Vagina (tissue), 2 donors: ENCODE results near the gene SDCCAG8. TPM values are rescaled to one million over a fixed set of nuclear protein-coding genes. Genes with fewer than 3 reads are reported as not detected.
"Not testable (repeated sequence)": the region's sequence is repeated elsewhere in the genome, so short reads cannot be mapped to it uniquely, and the experiment has no call there.

Experiments used
- DNase-seq, 2 donors: peaks; one replicate each; pipeline ENCODE4 v3.0.0-alpha.2; 2017; ENCODE audit errors: extremely low spot score in 2 of 2
- H3K27ac ChIP-seq: fragments of 200-600 bp; sonication (generic); one replicate; pipeline ENCODE4 v1.5.1; 2019
- H3K27me3 ChIP-seq: fragments of 200-600 bp; sonication (generic); one replicate; pipeline ENCODE4 v1.5.1; 2019
- H3K36me3 ChIP-seq, 2 donors: fragments of 200-600 bp; sonication (generic); one replicate each; pipeline ENCODE4 v1.5.1; 2017 to 2019
- H3K4me1 ChIP-seq: fragments of 200-600 bp; sonication (generic); one replicate; pipeline ENCODE4 v1.5.1; 2019
- H3K4me3 ChIP-seq, 2 donors: fragments of 200-600 bp; sonication (generic); 1 replicate in 1 of 2; 2 replicates in 1 of 2; pipeline ENCODE4 v1.5.1; 2016 to 2019
- H3K9me3 ChIP-seq: fragments of 200-600 bp; sonication (generic); one replicate; pipeline ENCODE4 v1.5.1; 2019
- POLR2A ChIP-seq, 2 donors: fragments of 450-650 bp; IDR thresholded peaks; one replicate each; pipeline ENCODE4 v1.6.1; 2017; ENCODE audit warnings: antibody characterized with exemption in 2 of 2, mild to moderate bottlenecking in 2 of 2, moderate library complexity in 2 of 2
- POLR2AphosphoS5 ChIP-seq, 2 donors: sonication (generic); formaldehyde crosslinking; IDR thresholded peaks; one replicate each; pipeline ENCODE4 v1.9.0; 2017; ENCODE audit warnings: antibody characterized with exemption in 2 of 2, mild to moderate bottlenecking in 2 of 2, low read depth in 1 of 2; ENCODE audit not compliant: insufficient read depth in 1 of 2
- intact Hi-C: fragments of 100-400 bp; cut with DNase I; formaldehyde crosslinking; loops from one replicate; pipeline ENCODE4 v1.15.1; 2023
- total RNA-seq: library from RNA; depleted of rRNA; stranded (reverse); fragments of >200 nt; gene quantifications from one replicate; pipeline ENCODE4 v1.2.3, GENCODE V29; 2016
- TF ChIP-seq, protein P1 (sequence below), 3 experiments: fragments of 450-650 bp in 2 of 3; fragments of 200-600 bp in 1 of 3; sonication (generic) in 1 of 3; IDR thresholded peaks; one replicate each; pipeline ENCODE4 v1.5.1; 2017 to 2019; ENCODE audit warnings: antibody characterized with exemption in 3 of 3, mild to moderate bottlenecking in 2 of 3, moderate library complexity in 2 of 3

The SDCCAG8 gene
- total RNA-seq, 1 donor from 2014 or later = 31.2 TPM

DNA sequence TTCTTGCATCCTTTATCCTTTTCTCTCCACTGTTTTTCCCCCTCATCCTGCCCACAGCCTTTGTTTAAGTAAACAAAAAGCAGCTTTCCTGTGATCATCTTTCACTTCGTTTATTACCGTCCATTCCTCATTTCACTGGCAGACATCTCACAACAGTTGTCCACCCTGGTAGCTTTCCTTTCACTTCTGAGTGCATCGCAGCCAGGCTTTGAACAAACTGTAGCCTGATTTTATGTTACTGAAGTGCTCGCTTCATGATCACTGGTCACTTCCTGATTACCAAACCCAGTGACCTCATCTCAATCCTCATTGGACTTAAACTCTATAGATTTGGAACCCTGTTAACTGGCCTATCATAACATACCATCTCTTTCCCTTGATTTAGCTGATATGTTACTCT lies 67.7 kb downstream of the SDCCAG8 start:
- intact Hi-C loops = no loop called here
- Histone ChIP-seq H3K4me3 (no peak overlapping the region), H3K9me3 (no peaks in the 10 kb centered on the region), H3K27ac (no peak overlapping the region), H3K27me3 (no peaks in the 10 kb centered on the region), H3K4me1 (no peaks in the 10 kb centered on the region), H3K36me3 (no peaks in the 10 kb centered on the region)
- DNase-seq = no peak
- TF ChIP-seq, protein P1, sequence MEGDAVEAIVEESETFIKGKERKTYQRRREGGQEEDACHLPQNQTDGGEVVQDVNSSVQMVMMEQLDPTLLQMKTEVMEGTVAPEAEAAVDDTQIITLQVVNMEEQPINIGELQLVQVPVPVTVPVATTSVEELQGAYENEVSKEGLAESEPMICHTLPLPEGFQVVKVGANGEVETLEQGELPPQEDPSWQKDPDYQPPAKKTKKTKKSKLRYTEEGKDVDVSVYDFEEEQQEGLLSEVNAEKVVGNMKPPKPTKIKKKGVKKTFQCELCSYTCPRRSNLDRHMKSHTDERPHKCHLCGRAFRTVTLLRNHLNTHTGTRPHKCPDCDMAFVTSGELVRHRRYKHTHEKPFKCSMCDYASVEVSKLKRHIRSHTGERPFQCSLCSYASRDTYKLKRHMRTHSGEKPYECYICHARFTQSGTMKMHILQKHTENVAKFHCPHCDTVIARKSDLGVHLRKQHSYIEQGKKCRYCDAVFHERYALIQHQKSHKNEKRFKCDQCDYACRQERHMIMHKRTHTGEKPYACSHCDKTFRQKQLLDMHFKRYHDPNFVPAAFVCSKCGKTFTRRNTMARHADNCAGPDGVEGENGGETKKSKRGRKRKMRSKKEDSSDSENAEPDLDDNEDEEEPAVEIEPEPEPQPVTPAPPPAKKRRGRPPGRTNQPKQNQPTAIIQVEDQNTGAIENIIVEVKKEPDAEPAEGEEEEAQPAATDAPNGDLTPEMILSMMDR (IDR thresholded peaks at IDR 0.05) = no peak
- TF ChIP-seq POLR2AphosphoS5 (IDR thresholded peaks at IDR 0.05; ENCODE audit: insufficient read depth in 1 of 2, low read depth in 1 of 2) = no peak
- TF ChIP-seq POLR2A (IDR thresholded peaks at IDR 0.05) = no peak

DNA sequence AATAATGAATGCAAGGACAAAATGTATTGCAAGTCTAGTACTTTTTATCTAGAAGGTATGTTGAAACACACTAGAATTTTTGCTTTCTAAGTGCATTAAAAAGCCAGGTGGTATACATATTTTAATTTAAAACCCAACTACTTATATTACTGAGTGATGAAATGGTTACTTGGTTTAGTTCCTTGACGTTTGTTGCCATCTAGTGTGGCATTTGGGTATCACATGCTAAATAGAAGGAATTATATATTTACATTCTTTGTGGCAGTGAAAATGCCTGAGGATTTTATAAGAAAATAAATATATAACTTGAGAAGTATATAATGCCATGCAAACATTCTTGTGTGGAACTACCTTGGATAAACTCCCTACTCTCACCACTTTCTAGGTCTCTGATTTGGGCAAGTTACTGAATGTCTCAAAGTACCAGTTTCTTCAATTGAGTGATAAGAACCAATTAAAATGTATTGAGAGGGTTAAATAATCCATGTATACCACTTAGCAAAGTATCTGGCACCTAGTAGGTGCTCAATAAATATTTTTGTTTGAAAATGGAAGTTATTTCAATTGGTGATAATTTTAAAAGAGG lies 69.6 kb downstream of the SDCCAG8 start:
- intact Hi-C loops = no loop called here

DNA sequence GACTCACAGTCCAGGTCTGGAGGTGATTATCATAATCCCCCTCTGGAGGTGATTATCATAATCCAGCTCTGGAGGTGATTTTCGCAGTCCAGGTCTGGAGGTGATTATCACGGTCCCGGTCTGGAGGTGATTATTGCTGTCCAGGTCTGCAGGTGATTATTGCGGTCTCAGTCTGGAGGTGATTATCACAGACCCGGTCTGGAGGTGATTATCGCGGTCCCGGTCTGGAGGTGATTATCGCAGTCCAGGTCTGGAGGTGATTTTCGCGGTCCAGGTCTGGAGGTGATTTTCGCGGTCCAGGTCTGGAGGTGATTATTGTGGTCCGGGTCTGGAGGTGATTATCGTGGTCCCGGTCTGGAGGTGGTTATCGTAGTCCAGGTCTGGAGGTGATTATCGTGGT lies 76.6 kb downstream of the SDCCAG8 start:
- intact Hi-C loops = no loop called here
- peaks cover 0 to 31% of the 10 kb centered on the region in 2 donors for H3K36me3 ChIP-seq
- no peaks in the 10 kb centered on the region for H3K27me3 ChIP-seq
- TF ChIP-seq POLR2A (IDR thresholded peaks at IDR 0.05) (no peak), POLR2AphosphoS5 (IDR thresholded peaks at IDR 0.05; ENCODE audit: insufficient read depth in 1 of 2, low read depth in 1 of 2) (no peak)
- TF ChIP-seq, protein P1 (IDR thresholded peaks at IDR 0.05) = no peak
- no peaks in the 10 kb centered on the region for H3K4me1 ChIP-seq
- no peak for DNase-seq
- H3K9me3 ChIP-seq = no peaks in the 10 kb centered on the region
- H3K4me3 ChIP-seq = no peak overlapping the region
- no peak overlapping the region for H3K27ac ChIP-seq

More for the DNA sequence above, 69.6 kb downstream of the SDCCAG8 start:
- Histone ChIP-seq H3K4me1 (no peaks in the 10 kb centered on the region), H3K36me3 (peaks cover 0 to 1% of the 10 kb centered on the region in 2 donors), H3K27me3 (no peaks in the 10 kb centered on the region), H3K27ac (no peak overlapping the region), H3K9me3 (no peaks in the 10 kb centered on the region), H3K4me3 (no peak overlapping the region)
- DNase-seq = no peak
- TF ChIP-seq POLR2A (IDR thresholded peaks at IDR 0.05) (no peak), POLR2AphosphoS5 (IDR thresholded peaks at IDR 0.05; ENCODE audit: insufficient read depth in 1 of 2, low read depth in 1 of 2) (peak in 1 of 2 donors; percentile 11)
- TF ChIP-seq, protein P1 (IDR thresholded peaks at IDR 0.05) = peak; percentile 58 to 78 (median 71)

DNA sequence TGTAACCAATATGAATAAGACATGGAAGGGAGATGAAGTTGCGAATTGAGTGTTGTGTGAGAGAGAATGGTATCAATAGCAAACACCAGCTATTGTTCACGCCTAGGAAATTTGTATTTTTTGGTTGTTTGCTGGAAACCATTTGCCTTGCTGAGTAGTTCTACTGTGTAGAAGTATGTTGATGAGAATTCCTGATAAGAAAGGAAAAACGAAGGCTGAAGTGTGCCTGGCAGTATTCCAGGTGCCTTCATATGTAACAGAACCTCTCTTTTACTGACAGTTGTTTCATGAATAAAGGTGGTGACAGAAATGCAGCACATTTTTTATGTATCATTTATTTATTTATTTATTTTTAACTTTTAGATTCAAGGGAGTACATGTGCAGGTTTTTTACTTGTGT lies 79.5 kb downstream of the SDCCAG8 start:
- DNase-seq = no peak
- Histone ChIP-seq H3K27me3 (no peaks in the 10 kb centered on the region), H3K9me3 (no peaks in the 10 kb centered on the region), H3K27ac (no peak overlapping the region), H3K4me3 (no peak overlapping the region), H3K36me3 (peaks cover 0 to 31% of the 10 kb centered on the region in 2 donors), H3K4me1 (no peaks in the 10 kb centered on the region)
- intact Hi-C loops = no loop called here
- no peak for TF ChIP-seq POLR2A (IDR thresholded peaks at IDR 0.05)
- no peak for TF ChIP-seq POLR2AphosphoS5 (IDR thresholded peaks at IDR 0.05; ENCODE audit: insufficient read depth in 1 of 2, low read depth in 1 of 2)
- TF ChIP-seq, protein P1 (IDR thresholded peaks at IDR 0.05) = no peak

DNA sequence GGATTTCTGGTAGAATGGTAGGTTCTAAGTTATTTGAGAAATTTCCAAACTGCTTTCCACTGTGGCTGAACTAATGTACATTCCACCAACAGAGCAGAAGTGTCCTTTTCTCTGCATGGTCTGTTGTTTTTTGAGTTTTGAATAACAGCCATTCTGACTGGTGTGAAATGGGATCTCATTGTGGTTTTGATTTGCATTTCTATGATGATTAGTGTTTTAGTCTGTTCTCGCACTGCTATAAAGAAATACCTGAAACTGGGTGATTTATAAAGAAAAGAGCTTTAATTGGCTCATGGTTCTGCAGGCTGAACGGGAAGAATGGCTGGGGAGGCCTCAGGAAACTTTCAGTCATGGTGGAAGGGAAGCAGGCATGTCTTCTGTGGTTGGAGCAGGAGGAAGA lies 80.3 kb downstream of the SDCCAG8 start:
- Histone ChIP-seq H3K36me3 (peaks cover 0 to 22% of the 10 kb centered on the region in 2 donors), H3K9me3 (no peaks in the 10 kb centered on the region), H3K27me3 (no peaks in the 10 kb centered on the region), H3K4me1 (no peaks in the 10 kb centered on the region), H3K27ac (no peak overlapping the region), H3K4me3 (no peak overlapping the region)
- intact Hi-C loops = no loop called here
- no peak for DNase-seq
- TF ChIP-seq POLR2A (IDR thresholded peaks at IDR 0.05) (no peak), POLR2AphosphoS5 (IDR thresholded peaks at IDR 0.05; ENCODE audit: insufficient read depth in 1 of 2, low read depth in 1 of 2) (no peak)
- TF ChIP-seq, protein P1 (IDR thresholded peaks at IDR 0.05) = no peak

DNA sequence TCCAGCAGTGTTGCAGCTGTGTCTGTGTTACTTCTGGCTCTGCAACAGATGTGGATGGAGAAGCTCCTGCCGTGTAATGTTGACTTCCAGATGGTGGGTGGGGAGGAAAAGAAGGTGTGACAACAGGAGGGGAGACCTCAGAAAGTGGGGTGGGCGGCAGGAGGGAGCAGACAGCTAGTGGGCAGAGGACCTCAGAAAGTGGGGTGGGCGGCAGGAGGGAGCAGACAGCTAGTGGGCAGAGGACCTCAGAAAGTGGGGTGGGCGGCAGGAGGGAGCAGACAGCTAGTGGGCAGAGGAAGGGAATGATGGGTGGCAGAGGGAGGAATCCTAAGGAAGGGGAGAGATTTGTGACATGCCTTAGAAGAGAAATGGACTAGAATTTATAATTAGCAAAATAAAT lies 83.0 kb downstream of the SDCCAG8 start:
- H3K4me3 ChIP-seq, H3K27ac ChIP-seq, H3K27me3 ChIP-seq, H3K9me3 ChIP-seq, H3K4me1 ChIP-seq, intact Hi-C loops, DNase-seq: not testable (repeated sequence)
- H3K36me3 ChIP-seq = peaks cover 0 to 12% of the 10 kb centered on the region in 2 donors
